HG03342 (cell line): ENCODE measurements around the gene GRIN2C.

Experiments
- ATAC-seq: cut with Tn5 transposase; IDR thresholded peaks from one replicate; pipeline ENCODE4 v1.9.1; 2021; ENCODE audit warnings: mild to moderate bottlenecking, moderate library complexity; ENCODE audit not compliant: unreplicated experiment

GRIN2C gene

DNA sequence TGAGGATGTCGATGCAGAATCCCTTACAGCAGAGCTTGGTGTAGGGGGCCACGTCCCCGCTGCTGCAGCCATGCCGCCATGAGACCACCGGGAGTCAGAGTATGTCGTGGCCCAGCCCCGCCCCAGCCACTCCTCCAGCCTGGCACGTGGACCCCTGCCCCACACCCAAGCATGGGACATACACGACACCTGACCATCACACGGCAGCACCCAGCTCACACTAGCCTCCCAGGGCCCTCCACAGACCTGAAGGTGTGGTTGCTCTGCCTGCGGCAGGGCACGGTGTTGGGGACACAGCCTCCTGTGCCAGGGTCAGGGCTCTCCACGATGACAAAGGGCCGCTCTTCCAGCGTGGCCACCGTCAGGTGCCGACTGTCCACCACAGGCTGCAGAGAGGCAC lies 9.4 kb downstream of the GRIN2C start:
- ATAC-seq: no peak

- ATAC-seq: no peak
Measured at GRCh38 chr17:74848656-74849399, 10.9 kb downstream of the GRIN2C start.

DNA sequence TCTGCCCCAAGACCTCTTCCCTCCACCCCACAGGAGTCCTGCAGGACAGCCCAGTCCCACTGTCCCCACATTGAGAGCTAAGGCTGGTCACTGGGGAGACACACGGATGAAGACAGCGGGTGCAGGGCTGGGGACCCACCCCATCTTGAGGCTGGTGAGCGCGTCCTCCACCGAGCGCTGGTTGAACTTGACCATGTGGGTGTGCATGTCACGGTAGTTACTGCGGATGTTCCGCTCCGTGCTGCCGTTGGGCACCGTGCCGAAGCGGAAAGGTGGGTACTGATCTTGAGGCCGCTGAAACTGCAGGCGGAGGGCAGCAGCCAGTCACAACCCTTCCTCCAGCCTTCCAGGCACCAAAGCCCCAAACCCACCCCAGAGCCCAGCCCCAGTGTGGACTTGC lies 13.1 kb downstream of the GRIN2C start:
- ATAC-seq: no peak

- ATAC-seq: no peak
Measured at GRCh38 chr17:74843352-74843627, 16.4 kb downstream of the GRIN2C start.

DNA sequence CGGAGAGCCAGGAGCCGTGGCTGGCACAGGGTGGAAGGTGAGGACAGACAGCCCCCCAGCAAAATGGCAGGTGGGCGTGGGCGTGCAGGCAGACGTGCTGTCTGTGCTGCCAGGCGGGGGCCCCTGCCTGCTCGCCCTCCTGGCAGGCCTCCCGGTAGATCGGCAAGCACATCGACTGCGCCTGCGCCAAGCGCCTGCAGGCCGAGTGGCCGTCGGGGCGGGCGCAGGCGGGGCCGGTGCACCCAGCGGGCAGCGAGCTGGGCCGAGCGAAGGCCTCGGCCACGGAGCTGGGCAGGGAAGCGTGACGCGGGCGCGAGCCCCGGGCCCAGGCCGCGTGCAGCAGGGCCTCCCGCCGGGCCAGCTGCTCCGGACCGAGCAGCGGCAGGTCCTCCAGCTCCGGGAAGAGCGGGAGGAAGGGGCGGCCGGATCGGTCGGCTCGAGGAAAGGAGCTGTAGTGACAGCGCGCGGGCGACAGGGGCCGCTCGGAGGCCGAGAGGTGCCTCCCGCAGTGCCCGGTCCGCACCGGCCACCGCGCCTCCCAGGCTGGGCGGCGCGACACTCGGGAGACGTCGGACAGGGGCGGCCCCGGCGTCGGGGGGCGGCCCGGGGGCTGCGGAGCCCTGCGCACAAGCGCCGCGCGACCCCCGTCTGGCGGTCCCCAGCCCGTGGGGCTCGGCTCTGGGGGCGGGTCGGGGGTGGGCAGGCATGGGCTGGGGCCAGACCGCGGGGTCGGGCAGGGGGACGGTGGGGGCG lies 16.9 kb downstream of the GRIN2C start:
- no peak for ATAC-seq

- ATAC-seq: no peak
Measured at GRCh38 chr17:74842146-74842598, 17.5 kb downstream of the GRIN2C start.

DNA sequence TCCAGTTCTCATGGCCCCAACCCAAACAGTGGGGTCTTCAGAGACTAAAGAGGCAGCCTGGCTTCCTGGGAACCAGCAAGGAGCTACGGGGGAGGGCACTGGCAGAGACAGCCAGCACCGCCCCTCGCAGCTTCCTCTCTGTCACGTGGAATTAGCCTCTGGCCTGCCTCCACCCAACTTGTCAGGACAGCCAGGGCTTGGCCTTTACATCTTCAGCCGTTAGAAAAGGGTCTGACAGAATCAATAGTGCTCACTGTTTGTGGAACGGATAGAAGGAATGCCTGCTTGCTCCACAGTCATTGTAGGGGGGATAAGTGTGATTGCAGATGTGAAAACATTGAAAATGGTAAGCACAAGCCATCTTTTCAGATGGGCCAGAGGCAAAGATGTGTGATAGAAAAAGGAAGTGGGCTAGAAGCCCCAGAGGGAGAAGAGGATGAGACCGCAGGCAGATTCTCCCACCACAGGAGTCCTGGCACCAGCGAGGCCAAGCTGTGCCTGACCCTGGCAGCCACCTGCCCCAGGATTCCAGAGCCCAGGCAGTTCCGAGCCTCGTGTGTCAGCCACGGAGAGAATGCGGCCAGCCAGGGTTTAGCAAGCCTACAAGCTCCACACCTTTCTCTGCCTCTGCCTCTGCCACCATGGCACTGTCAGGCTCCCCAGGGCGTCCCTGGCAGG lies 18.6 kb downstream of the GRIN2C start:
- no peak for ATAC-seq

DNA sequence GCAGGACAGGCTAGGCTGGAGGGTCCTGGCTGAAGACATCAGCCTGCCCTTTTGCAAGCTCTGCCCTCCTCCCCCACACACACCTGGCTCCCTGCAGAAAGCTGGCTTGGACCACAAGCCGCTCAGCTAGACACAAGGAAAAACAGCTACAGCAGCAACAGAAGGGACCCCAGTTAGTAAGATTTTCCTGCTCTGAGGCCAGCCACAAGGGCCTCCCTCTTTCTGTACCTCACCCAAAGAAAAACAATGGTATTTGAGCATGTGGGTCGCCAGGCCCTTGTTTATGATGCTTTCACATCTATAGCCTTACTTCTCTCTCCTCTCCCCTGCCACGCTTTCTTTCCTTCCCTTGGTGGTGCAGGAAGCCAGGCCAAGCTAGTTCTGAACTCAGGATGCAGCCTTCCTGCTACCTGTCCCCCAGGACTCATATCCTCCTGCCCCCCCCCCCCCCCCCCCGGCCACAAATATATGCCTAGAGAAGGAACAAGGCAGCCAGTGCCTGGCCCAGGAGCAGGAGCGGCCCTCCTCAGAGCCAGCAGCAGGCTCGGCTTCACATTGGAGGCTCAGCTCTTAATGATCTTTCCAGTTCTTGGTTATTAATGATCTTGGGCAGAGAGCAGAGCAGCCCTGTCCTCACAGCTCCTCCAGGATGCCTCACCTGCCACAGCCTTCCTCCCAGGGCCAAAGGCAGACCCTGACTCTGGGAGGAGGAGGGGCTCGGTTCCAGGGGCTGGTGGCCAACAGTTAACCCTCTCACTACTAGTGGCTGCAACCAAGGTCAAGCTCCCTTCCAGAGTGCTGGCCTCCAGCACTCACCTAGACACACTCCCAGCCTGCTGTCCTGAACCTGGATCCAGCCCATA lies 19.5 kb downstream of the GRIN2C start:
- no peak for ATAC-seq

DNA sequence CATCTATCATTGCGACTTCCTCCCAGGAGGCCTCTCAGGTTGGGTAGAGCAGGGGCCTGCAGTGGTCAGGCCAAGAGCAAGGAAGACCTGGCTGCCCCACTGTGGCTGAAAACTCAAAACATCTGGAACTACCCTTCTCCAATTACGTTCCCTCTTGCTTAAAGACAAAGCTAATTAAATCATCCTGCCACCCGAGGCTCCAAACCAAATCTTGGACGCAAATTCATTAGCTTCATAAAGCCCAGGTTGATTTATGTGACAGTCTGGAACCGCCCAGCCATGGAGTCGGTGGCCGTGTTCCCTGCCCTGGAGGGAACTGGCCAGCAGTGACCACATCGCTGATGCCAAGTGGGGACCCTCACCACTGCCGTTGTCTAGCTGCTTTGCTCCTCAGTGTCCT lies 21.4 kb downstream of the GRIN2C start:
- ATAC-seq: no peak

- ATAC-seq: no peak
Measured at GRCh38 chr17:74836691-74837467, 22.8 kb downstream of the GRIN2C start.

GRCh38 chr17:74836191-74836590 lies 23.5 kb downstream of the GRIN2C start:
- no peak for ATAC-seq

DNA sequence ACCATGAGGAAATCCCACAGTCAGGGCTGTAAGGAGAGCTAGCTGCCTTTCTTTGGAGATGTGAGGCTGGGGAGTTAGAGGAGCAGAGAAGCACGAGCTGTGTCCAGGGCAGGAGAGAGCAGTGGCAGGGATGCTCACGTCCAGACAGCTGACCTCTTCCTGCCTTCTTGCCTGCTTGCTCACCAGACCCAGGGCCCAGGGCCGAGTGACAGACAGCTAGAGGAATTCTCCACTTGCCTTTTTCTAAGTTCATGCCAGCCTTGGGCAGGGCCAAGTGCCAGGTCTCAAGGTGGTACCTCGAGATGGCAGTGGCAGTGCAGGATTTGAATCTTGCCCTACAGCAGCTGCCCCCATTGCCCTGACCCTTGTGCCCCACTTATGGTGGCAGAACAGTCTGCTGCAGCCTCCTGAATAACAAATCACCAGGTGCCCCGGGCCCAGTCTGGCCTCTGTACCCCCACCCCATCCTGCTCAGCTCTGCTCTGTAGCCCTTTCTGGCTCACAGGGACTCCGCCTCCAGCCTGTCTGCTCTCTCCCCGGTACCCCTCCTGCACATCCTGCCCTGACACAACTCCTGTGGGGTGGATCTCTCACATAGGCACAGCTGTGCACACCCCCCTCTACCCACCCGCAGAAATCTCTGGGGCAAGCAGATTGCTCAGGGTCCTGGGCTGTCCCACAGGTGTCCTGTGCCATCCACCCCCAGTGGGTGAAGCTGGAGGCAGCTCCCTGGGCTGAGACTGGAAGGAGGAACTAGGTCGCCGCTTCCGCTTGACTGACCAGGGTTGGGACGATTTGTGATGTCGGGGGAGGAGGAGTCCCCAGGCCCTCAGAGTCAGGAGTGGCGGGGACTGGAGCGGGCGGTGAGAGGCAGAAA lies 25.9 kb downstream of the GRIN2C start:
- peak; percentile 61 for ATAC-seq

GRCh38 chr17:74832421-74832820 lies 27.3 kb downstream of the GRIN2C start:
- ATAC-seq: no peak

GRCh38 chr17:74831444-74832146 lies 28.1 kb downstream of the GRIN2C start:
- no peak for ATAC-seq

DNA sequence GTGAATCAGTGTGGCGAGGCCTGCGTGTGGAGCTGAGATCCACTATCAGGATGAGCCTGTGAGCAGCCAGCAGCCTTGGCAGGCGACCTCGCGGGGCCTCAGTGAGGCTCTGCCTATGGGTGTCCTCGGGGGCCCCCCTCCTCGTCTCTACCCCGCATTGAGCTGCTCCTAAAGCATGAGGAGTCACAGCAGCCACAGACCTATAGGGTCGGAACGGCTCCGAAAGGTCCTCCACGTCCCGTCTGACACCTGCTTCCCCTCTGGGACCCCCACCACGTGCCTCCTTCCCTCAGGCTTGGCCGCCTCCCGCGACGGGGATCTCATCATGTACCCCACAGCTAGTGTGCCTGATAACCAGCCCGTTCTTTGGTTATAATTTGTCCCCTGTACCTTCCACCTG lies 28.8 kb downstream of the GRIN2C start:
- ATAC-seq: no peak

GRCh38 chr17:74827800-74828199 lies 31.9 kb downstream of the GRIN2C start:
- no peak for ATAC-seq

DNA sequence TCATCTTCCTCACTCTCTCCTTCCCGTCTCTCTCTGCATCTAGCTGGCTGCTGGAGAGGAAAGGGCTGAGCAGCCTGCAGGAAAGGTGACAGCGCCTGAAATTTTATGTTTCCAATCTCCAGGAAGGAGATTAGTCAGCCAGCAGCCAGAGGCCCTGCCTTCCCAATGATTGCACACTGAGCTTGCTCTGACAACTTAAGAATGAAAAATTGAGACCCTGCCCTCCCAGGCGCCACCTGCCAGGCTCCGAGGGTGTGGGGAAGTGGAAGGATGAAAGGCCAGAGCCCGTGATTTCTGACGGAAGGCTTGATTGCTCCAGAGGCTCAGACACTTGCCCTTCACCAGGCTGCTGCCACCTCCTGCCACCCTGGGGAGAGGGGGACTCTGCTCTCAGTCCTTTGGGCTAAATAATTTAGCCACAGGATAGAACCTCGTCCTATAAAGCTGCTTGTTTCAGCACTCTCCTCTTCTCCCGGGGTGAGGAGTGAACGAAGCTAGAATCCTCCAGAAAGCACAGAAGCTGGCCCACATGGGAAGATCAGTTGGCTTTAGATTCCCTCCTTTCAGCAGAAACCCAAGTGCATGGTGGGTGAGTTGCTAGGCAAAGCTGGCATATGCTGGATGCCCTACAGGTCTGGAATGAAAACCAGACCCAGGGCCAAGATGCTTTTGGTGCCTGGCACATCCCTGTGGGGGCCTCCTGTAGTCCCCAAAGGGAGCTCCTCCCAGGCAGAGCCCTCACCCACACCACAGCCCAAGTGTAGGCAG lies 33.5 kb downstream of the GRIN2C start:
- ATAC-seq: no peak
